Gastroesophageal sphincter (tissue), 4 donors: ENCODE data around the gene SYNGR1. TPM values are rescaled to one million over a fixed set of nuclear protein-coding genes. Genes with fewer than 3 reads are reported as not detected.

Experiments used
- ATAC-seq: fragments of 150-250 bp; one replicate; pipeline ENCODE4 v1.9.1; 2016; ENCODE audit warnings: mild to moderate bottlenecking, moderate library complexity
- H3K27ac ChIP-seq, 4 donors: fragments of 200-600 bp; sonication (generic) in 3 of 4; 1 replicate in 3 of 4; 2 replicates in 1 of 4; pipeline ENCODE4 v1.5.1; 2016 to 2019
- H3K27me3 ChIP-seq: fragments of 200-600 bp; sonication (generic); one replicate; pipeline ENCODE4 v1.5.1; 2019
- H3K36me3 ChIP-seq, 2 donors: fragments of 200-600 bp; sonication (generic); one replicate each; pipeline ENCODE4 v1.5.1; 2019; ENCODE audit warnings: control low read depth in 1 of 2
- H3K4me1 ChIP-seq, 3 donors: fragments of 200-600 bp; sonication (generic); 1 replicate in 2 of 3; 2 replicates in 1 of 3; pipeline ENCODE4 v1.5.1; 2016 to 2019; ENCODE audit warnings: control low read depth in 2 of 3
- H3K4me3 ChIP-seq, 2 donors: fragments of 200-600 bp; sonication (generic); one replicate each; pipeline ENCODE4 v1.5.1; 2019; ENCODE audit warnings: mild to moderate bottlenecking in 1 of 2, moderate library complexity in 1 of 2
- H3K9me3 ChIP-seq, 3 donors: fragments of 200-600 bp; sonication (generic); one replicate each; pipeline ENCODE4 v1.5.1; 2017 to 2019; ENCODE audit warnings: control low read depth in 2 of 3
- EP300 ChIP-seq: sonication (generic); formaldehyde crosslinking; IDR thresholded peaks from one replicate; pipeline ENCODE4 v1.6.1; 2017; ENCODE audit warnings: antibody characterized with exemption, mild to moderate bottlenecking
- POLR2A ChIP-seq, 2 donors: fragments of 450-650 bp; IDR thresholded peaks; one replicate each; pipeline ENCODE4 v1.6.1; 2017; ENCODE audit warnings: antibody characterized with exemption in 2 of 2, mild to moderate bottlenecking in 2 of 2, moderate library complexity in 1 of 2
- POLR2AphosphoS5 ChIP-seq: sonication (generic); formaldehyde crosslinking; IDR thresholded peaks from one replicate; pipeline ENCODE4 v1.6.1; 2017; ENCODE audit warnings: antibody characterized with exemption
- WGBS, 2 donors: methylation state at CpG; one replicate each; pipeline ENCODE4 v1.1.5; 2018; ENCODE audit warnings: low coverage in 1 of 2; 5-methylcytosine and 5-hydroxymethylcytosine counted together
- total RNA-seq, 4 donors: library from RNA; depleted of rRNA; stranded (reverse); fragments of >200 nt; gene quantifications; one replicate each; pipeline ENCODE4 v1.1.0, GENCODE V29; 2016
- TF ChIP-seq, protein P1 (sequence below), 4 experiments: fragments of 200-600 bp in 2 of 4; fragments of 450-650 bp in 2 of 4; sonication (generic) in 1 of 4; IDR thresholded peaks; one replicate each; pipeline ENCODE4 v1.5.1; 2017 to 2019; ENCODE audit warnings: antibody characterized with exemption in 4 of 4, mild to moderate bottlenecking in 2 of 4, moderate library complexity in 2 of 4

Gene SYNGR1
- total RNA-seq, 4 donors from 2014 or later = 13.3 to 34.2 (median 20.1) TPM

DNA sequence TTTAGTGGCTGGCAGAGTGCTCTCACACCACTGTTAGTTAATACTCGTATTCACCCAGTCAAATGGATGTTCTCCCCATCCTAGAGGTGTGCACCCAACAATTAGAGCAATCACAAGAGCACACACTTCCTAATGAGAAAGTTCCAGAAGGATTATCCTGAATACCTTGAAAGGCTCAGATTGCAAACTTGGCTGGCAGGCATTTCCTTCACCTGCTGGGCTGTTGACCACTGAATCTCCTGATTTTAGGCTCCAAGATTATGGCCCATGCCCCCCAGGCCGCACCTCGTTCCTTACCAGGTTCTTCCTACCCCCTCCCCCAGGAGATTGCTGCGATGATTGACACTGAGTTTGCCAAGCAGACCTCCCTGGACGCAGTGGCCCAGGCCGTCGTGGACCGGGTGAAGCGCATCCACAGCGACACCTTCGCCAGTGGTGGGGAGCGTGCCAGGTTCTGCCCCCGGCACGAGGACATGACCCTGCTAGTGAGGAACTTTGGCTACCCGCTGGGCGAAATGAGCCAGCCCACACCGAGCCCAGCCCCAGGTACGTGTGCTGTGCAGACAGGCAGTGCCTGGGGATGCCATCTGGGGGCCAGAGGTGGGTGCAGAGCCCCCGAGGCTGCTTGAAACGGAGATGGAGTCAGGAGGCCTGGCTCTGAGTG, 76.7 kb downstream of the SYNGR1 start:
- peaks cover 0 to 17% (median 9%) of the 10 kb centered on the region in 3 donors for H3K4me1 ChIP-seq
- 100% methylated on average over 3 of the region's 20 CpGs; no CpG with 5 or more reads in 1 of the 2 donors for WGBS, 2 donors
- TF ChIP-seq POLR2A (IDR thresholded peaks at IDR 0.05) (no peak), EP300 (no peak), POLR2AphosphoS5 (no peak)
- TF ChIP-seq, protein P1, sequence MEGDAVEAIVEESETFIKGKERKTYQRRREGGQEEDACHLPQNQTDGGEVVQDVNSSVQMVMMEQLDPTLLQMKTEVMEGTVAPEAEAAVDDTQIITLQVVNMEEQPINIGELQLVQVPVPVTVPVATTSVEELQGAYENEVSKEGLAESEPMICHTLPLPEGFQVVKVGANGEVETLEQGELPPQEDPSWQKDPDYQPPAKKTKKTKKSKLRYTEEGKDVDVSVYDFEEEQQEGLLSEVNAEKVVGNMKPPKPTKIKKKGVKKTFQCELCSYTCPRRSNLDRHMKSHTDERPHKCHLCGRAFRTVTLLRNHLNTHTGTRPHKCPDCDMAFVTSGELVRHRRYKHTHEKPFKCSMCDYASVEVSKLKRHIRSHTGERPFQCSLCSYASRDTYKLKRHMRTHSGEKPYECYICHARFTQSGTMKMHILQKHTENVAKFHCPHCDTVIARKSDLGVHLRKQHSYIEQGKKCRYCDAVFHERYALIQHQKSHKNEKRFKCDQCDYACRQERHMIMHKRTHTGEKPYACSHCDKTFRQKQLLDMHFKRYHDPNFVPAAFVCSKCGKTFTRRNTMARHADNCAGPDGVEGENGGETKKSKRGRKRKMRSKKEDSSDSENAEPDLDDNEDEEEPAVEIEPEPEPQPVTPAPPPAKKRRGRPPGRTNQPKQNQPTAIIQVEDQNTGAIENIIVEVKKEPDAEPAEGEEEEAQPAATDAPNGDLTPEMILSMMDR (IDR thresholded peaks at IDR 0.05) = no peak
- H3K27me3 ChIP-seq = no peaks in the 10 kb centered on the region
- H3K27ac ChIP-seq = no peak overlapping the region
- H3K9me3 ChIP-seq = no peaks in the 10 kb centered on the region
- peaks cover 0 to 100% of the 10 kb centered on the region in 2 donors for H3K36me3 ChIP-seq
- H3K4me3 ChIP-seq = no peak overlapping the region
- no peak for ATAC-seq

DNA sequence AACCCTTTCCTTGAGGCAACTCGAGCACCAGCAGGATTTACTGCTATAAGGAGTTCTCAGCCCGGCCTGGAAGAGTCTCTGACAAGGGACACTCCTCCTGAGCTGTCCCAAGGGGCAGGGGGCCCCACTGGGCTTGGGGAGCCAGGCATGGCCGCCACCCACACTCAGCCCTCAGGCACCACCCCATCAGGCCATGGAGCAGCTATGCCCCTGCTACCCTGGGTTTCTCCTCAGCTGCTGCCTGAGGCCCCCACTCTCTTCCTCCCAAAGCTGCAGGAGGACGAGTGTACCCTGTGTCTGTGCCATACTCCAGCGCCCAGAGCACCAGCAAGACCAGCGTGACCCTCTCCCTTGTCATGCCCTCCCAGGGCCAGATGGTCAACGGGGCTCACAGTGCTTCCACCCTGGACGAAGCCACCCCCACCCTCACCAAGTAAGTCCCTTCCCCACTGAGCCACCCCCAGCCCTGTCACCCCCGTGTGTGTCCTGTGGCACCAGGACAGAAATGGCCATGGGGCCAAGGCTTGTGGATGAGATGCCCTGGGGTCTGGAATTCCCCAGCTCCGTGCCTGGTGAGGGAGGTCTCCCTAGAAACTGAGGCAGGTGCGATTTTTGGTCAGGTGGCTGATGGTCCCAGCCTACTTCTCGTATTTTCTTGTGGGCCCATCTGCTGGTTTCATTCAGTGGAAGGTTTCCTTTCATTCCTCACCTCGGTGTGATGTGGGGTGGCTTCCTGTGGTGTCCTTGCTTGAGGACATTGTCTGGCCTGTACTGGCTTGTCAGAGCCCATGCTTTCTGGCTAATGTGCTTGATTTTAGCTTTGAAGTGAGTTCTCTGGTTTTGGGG, 78.2 kb downstream of the SYNGR1 start:
- peaks cover 0 to 100% of the 10 kb centered on the region in 2 donors for H3K36me3 ChIP-seq
- TF ChIP-seq POLR2A (IDR thresholded peaks at IDR 0.05) = no peak
- no peak for TF ChIP-seq EP300
- TF ChIP-seq, protein P1 (IDR thresholded peaks at IDR 0.05) = no peak
- TF ChIP-seq POLR2AphosphoS5 = no peak
- no peak for ATAC-seq
- no peak overlapping the region for H3K4me3 ChIP-seq
- 92% methylated on average over 7 of the region's 13 CpGs; no CpG with 5 or more reads in 1 of the 2 donors for WGBS, 2 donors
- H3K27ac ChIP-seq = no peak overlapping the region
- no peaks in the 10 kb centered on the region for H3K9me3 ChIP-seq
- H3K27me3 ChIP-seq = no peaks in the 10 kb centered on the region
- H3K4me1 ChIP-seq = peaks cover 0 to 29% (median 13%) of the 10 kb centered on the region in 3 donors

DNA sequence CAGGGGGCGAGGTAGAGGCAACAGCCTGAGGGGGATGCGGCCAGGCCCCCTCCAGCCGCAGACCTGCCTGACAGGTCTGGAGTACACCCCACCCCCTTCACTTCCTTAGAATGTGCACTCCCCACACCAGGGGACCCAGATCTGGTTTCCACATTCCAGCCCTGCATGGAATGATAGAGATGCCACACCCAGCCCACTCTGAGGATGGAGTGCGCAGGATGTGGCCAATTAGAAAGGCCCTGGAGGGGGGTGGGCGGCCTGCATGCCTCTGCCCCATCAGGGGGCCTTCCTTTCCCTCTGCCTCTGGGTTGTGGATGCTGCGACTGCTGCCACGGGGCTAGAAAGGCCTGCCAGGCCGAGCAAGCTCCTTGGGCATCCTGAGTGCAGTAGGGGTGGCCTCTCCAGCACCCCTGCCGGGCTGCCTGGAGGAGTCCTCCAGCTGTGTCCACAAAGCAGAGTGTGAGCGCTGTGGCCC, 78.8 kb downstream of the SYNGR1 start:
- H3K36me3 ChIP-seq = peaks cover 0 to 99% of the 10 kb centered on the region in 2 donors
- no peak overlapping the region for H3K27ac ChIP-seq
- no peak for ATAC-seq
- no peak for TF ChIP-seq POLR2A (IDR thresholded peaks at IDR 0.05)
- H3K4me3 ChIP-seq = no peak overlapping the region
- no peaks in the 10 kb centered on the region for H3K9me3 ChIP-seq
- no CpG with 5 or more reads among the region's 10 CpGs for WGBS, 2 donors
- H3K4me1 ChIP-seq = peaks cover 0 to 29% (median 13%) of the 10 kb centered on the region in 3 donors
- no peaks in the 10 kb centered on the region for H3K27me3 ChIP-seq

DNA sequence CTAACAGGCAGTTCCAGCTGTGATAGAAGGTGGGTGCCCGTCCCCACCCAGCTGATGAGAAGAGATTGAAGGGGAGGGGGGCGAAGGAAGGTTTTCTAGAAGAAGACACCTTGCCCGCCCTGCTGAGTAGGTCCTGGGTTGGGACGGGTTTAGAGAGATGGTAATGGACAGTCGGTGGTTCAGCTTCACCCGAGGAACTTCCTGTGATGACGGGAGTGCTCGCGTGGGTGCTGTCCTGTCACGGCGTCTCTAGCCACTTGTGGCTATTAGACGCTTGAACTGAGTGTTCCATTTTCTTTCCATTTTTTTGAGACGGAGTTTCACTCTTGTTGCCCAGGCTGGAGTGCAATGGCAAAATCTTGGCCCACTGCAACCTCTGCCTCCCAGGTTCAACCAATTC, 79.4 kb downstream of the SYNGR1 start:
- no peak overlapping the region for H3K4me3 ChIP-seq
- WGBS, 2 donors = 83 to 84% methylated on average over 10 to 11 of the region's 13 CpGs
- H3K36me3 ChIP-seq = peaks cover 0 to 99% of the 10 kb centered on the region in 2 donors
- no peaks in the 10 kb centered on the region for H3K27me3 ChIP-seq
- TF ChIP-seq POLR2A (IDR thresholded peaks at IDR 0.05) = no peak
- TF ChIP-seq POLR2AphosphoS5 = no peak
- TF ChIP-seq, protein P1 (IDR thresholded peaks at IDR 0.05) = no peak
- TF ChIP-seq EP300 = no peak
- peaks cover 0 to 29% (median 13%) of the 10 kb centered on the region in 3 donors for H3K4me1 ChIP-seq
- no peaks in the 10 kb centered on the region for H3K9me3 ChIP-seq
- H3K27ac ChIP-seq = no peak overlapping the region
- no peak for ATAC-seq

DNA sequence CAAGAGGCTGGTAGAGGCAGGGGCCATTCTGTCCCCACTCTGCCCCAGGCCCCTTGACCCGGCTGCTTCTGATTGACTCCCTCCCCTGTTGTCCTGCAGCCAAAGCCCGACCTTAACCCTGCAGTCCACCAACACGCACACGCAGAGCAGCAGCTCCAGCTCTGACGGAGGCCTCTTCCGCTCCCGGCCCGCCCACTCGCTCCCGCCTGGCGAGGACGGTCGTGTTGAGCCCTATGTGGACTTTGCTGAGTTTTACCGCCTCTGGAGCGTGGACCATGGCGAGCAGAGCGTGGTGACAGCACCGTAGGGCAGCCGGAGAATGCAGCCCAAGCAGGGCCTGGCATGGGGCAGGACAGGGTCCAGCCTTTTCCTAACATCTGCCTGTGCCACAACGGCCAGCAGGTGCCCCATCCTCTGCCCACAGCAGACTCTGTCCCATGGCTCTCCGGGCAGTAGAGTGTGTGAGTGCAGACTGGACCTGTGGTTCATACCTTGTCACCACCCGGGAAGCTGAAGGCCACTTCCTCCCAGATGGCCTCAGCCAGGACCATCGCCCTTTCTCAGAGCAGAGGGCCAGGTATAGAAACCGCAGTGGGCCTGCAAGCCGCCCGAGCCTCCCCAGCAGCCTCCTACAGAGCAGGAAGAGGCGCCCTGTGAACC, 80.3 kb downstream of the SYNGR1 start:
- Histone ChIP-seq H3K36me3 (peaks cover 0 to 99% of the 10 kb centered on the region in 2 donors), H3K4me3 (no peak overlapping the region), H3K27me3 (no peaks in the 10 kb centered on the region), H3K9me3 (no peaks in the 10 kb centered on the region), H3K27ac (peak overlapping the region in 3 of 4 donors; percentile 76 to 85 (median 77)), H3K4me1 (peaks cover 0 to 29% (median 13%) of the 10 kb centered on the region in 3 donors)
- TF ChIP-seq POLR2AphosphoS5 (no peak), POLR2A (IDR thresholded peaks at IDR 0.05) (no peak), EP300 (no peak)
- TF ChIP-seq, protein P1 (IDR thresholded peaks at IDR 0.05) = no peak
- no peak for ATAC-seq
- WGBS, 2 donors = 60% methylated on average over 1 of the region's 27 CpGs; no CpG with 5 or more reads in 1 of the 2 donors
